ENCODE data around the gene MYMX.

Gene MYMX

GRCh38 chr6:44265722-44266233 lies 49.1 kb downstream of the MYMX start:
- DNase-seq: no peak

- no peak for DNase-seq
These were observed 49.6 kb downstream of the MYMX start for GRCh38 chr6:44266347-44266746.

- no peak for DNase-seq
These were observed 50.5 kb downstream of the MYMX start for GRCh38 chr6:44267252-44267651.
